ENCODE results near the gene TMEM233. TPM values are rescaled to one million over a fixed set of nuclear protein-coding genes. Genes with fewer than 3 reads are reported as not detected.
"Not testable (repeated sequence)": the region's sequence is repeated elsewhere in the genome, so short reads cannot be mapped to it uniquely, and the experiment has no call there.

Gene TMEM233
- total RNA-seq, 2 experiments from 2014 or later = not detected

DNA sequence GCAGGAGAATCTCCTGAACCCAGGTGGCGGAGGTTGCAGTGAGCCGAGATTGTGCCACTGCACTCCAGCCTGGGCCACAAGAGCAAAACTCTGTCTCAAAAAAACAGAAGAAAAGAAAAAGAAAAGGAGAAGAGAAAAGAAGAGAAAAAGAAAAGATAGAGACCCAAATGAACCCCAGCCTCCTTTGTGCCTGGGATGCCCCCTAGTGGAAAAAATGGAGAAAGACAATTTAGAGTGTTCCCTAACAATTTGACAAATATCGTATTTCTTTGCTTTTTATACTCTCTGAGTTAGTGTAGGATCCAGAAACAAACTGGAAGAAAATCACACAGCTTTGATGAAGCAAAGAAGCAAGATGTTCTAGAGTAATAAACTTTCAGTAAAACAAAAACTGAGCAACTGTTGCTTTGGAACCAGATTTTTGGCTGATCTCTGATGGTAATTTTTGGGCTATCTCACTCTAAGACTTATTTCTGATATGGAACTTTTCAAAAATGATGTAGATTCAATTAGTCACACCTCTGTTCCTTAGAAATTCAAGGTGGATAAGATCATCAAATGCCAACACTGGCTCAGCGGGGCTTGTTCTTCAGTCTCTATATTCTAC lies 55.7 kb downstream of the TMEM233 start:
- H3K9me2 ChIP-seq (ENCODE audit: insufficient read depth, low read length) = no peaks in the 10 kb centered on the region
- ChIA-PET CTCF (ENCODE audit: unreplicated experiment) (no interaction called here), POLR2A (interaction anchor here (0.9 kb wide), 1 partner anchor 22 kb away, joined by 3 read pairs; no protein-coding TSS in a partner anchor)
- H3K4me1 ChIP-seq (ENCODE audit: insufficient read depth, low read length, poor library complexity, severe bottlenecking) = no peaks in the 10 kb centered on the region
- H3K36me3 ChIP-seq (ENCODE audit: insufficient read depth, low read length) = no peaks in the 10 kb centered on the region
- no peak overlapping the region for H3K4me2 ChIP-seq (ENCODE audit: low read length)
- H4K20me1 ChIP-seq (ENCODE audit: insufficient read depth, low read length) = no peaks in the 10 kb centered on the region
- H3K9me3 ChIP-seq (ENCODE audit: low read length) = peaks cover 3% of the 10 kb centered on the region; the same call in 1 of the 2 replicates
- TF ChIP-seq CTCF (conservative IDR thresholded peaks at IDR 0.05; ENCODE audit: low read length) (peak; percentile 92), EZH2phosphoT487 (IDR thresholded peaks at IDR 0.05; ENCODE audit: borderline replicate concordance, low read depth, low read length) (no peak)
- H3K27ac ChIP-seq (ENCODE audit: low read depth, low read length, poor library complexity, severe bottlenecking) = no peak overlapping the region
- H2AFZ ChIP-seq (ENCODE audit: low read length) = no peak overlapping the region
- no peak overlapping the region for H3K4me3 ChIP-seq (ENCODE audit: low read depth, low read length, poor library complexity, severe bottlenecking)
- peak; percentile 24 for DNase-seq (ENCODE audit: low spot score)
- no peaks in the 10 kb centered on the region for H3K79me2 ChIP-seq (ENCODE audit: insufficient read depth, low read depth, low read length)
- no TSS peak for BruUV-seq (replicated peaks)
- intact Hi-C loops (cut with micrococcal nuclease; ENCODE audit: unreplicated experiment) = loop anchor here (2.0 kb wide), 1 partner anchor 205 kb away; no protein-coding TSS in a partner anchor

GRCh38 chr12:119652665-119653064 lies 59.1 kb downstream of the TMEM233 start:
- Histone ChIP-seq H3K4me2 (ENCODE audit: low read length) (no peak overlapping the region), H3K4me1 (ENCODE audit: insufficient read depth, low read length, poor library complexity, severe bottlenecking) (no peaks in the 10 kb centered on the region), H3K79me2 (ENCODE audit: insufficient read depth, low read depth, low read length) (no peaks in the 10 kb centered on the region), H2AFZ (ENCODE audit: low read length) (no peak overlapping the region), H4K20me1 (ENCODE audit: insufficient read depth, low read length) (no peaks in the 10 kb centered on the region), H3K4me3 (ENCODE audit: low read depth, low read length, poor library complexity, severe bottlenecking) (no peak overlapping the region), H3K36me3 (ENCODE audit: insufficient read depth, low read length) (no peaks in the 10 kb centered on the region), H3K9me2 (ENCODE audit: insufficient read depth, low read length) (no peaks in the 10 kb centered on the region), H3K27ac (ENCODE audit: low read depth, low read length, poor library complexity, severe bottlenecking) (no peak overlapping the region), H3K9me3 (ENCODE audit: low read length) (peaks cover 3% of the 10 kb centered on the region; the same call in 1 of the 2 replicates)
- DNase-seq (ENCODE audit: low spot score) = no peak
- TF ChIP-seq CTCF (conservative IDR thresholded peaks at IDR 0.05; ENCODE audit: low read length) (no peak), EZH2phosphoT487 (IDR thresholded peaks at IDR 0.05; ENCODE audit: borderline replicate concordance, low read depth, low read length) (no peak)
- intact Hi-C loops (cut with micrococcal nuclease; ENCODE audit: unreplicated experiment) = no loop called here
- POLR2A ChIA-PET = interaction anchor here (1.2 to 1.7 kb wide), 2 partner anchors 10 to 25 kb away, joined by 4 to 6 read pairs; no protein-coding TSS in a partner anchor
- BruUV-seq (replicated peaks) = no TSS peak
- CTCF ChIA-PET (ENCODE audit: unreplicated experiment) = no interaction called here

- POLR2A ChIA-PET; H3K4me3 ChIP-seq (ENCODE audit: low read depth, low read length, poor library complexity, severe bottlenecking); CTCF ChIA-PET (ENCODE audit: unreplicated experiment); H3K36me3 ChIP-seq (ENCODE audit: insufficient read depth, low read length); DNase-seq (ENCODE audit: low spot score); H3K4me2 ChIP-seq (ENCODE audit: low read length); H3K27ac ChIP-seq (ENCODE audit: low read depth, low read length, poor library complexity, severe bottlenecking); BruUV-seq (replicated peaks); H3K9me3 ChIP-seq (ENCODE audit: low read length); intact Hi-C loops (cut with micrococcal nuclease; ENCODE audit: unreplicated experiment); H3K9me2 ChIP-seq (ENCODE audit: insufficient read depth, low read length); H2AFZ ChIP-seq (ENCODE audit: low read length); H3K79me2 ChIP-seq (ENCODE audit: insufficient read depth, low read depth, low read length); H3K4me1 ChIP-seq (ENCODE audit: insufficient read depth, low read length, poor library complexity, severe bottlenecking); H4K20me1 ChIP-seq (ENCODE audit: insufficient read depth, low read length): not testable (repeated sequence)
These were observed 63.4 kb downstream of the TMEM233 start for GRCh38 chr12:119657001-119657400.

DNA sequence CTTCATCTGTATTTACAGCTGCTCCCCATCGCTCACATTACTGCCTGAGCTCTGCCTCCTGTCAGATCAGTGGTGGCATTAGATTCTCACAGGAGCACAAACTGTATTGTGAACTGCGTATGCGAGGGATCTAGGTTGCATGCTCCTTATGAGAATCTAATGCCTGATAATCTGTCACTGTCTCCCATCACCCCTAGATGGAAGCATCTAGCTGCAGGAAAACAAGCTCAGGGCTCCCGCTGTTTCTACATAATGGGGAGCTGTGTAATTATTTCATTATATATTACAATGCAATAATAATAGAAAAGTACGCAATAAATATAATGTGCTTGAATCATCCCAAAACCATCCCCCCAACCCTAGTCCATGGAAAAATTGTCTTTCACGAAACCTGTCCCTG lies 64.6 kb downstream of the TMEM233 start:
- H3K9me2 ChIP-seq (ENCODE audit: insufficient read depth, low read length); BruUV-seq (replicated peaks); H2AFZ ChIP-seq (ENCODE audit: low read length); POLR2A ChIA-PET; H3K27ac ChIP-seq (ENCODE audit: low read depth, low read length, poor library complexity, severe bottlenecking); CTCF ChIA-PET (ENCODE audit: unreplicated experiment); H3K9me3 ChIP-seq (ENCODE audit: low read length); H3K4me3 ChIP-seq (ENCODE audit: low read depth, low read length, poor library complexity, severe bottlenecking); intact Hi-C loops (cut with micrococcal nuclease; ENCODE audit: unreplicated experiment); H3K36me3 ChIP-seq (ENCODE audit: insufficient read depth, low read length); H3K4me1 ChIP-seq (ENCODE audit: insufficient read depth, low read length, poor library complexity, severe bottlenecking); DNase-seq (ENCODE audit: low spot score); H3K4me2 ChIP-seq (ENCODE audit: low read length); H3K79me2 ChIP-seq (ENCODE audit: insufficient read depth, low read depth, low read length); H4K20me1 ChIP-seq (ENCODE audit: insufficient read depth, low read length): not testable (repeated sequence)
